WTC11 (cell line): ENCODE data around the gene VWA3A. TPM values are rescaled to one million over a fixed set of nuclear protein-coding genes. Genes with fewer than 3 reads are reported as not detected.

Experiments used
- ATAC-seq: fragments of 200-7000 bp; cut with Tn5 transposase; 2 replicates; pipeline ENCODE4 v1.10.0; 2021; ENCODE audit warnings: mild to moderate bottlenecking, moderate library complexity
- CTCF ChIA-PET: fragments of 300-600 bp; sonication (Branson Sonifier 250); formaldehyde crosslinking; loops from one replicate; lab custom pipeline; 2021; ENCODE audit warnings: antibody characterized with exemption; lab: Charles Lee
- POLR2A ChIA-PET: fragments of 350-600 bp; sonication (Branson Sonifier 250); formaldehyde crosslinking; loops from one replicate; lab custom pipeline; 2021; ENCODE audit warnings: antibody characterized with exemption; lab: Charles Lee
- DNase-seq: peaks from one replicate; pipeline ENCODE4 v3.0.0; 2021; ENCODE audit warnings: low spot score
- H3K27ac Mint-ChIP-seq: 2 replicates; pipeline ENCODE4 v1.8.0; 2021; ENCODE audit warnings: mixed read lengths
- H3K27me3 Mint-ChIP-seq: 2 replicates; pipeline ENCODE4 v1.8.0; 2021; ENCODE audit warnings: low read depth, mild to moderate bottlenecking, moderate library complexity, mixed read lengths
- H3K36me3 Mint-ChIP-seq: 2 replicates; pipeline ENCODE4 v1.8.0; 2021; ENCODE audit warnings: mixed read lengths
- H3K4me1 Mint-ChIP-seq: 2 replicates; pipeline ENCODE4 v1.8.0; 2022; ENCODE audit warnings: mixed read lengths
- H3K4me3 Mint-ChIP-seq: 2 replicates; pipeline ENCODE4 v1.8.0; 2021; ENCODE audit warnings: mild to moderate bottlenecking, moderate library complexity, mixed read lengths
- H3K9me3 Mint-ChIP-seq: 2 replicates; pipeline ENCODE4 v1.8.0; 2021; ENCODE audit warnings: mixed read lengths
- GTF2I ChIP-seq: fragments of 250-450 bp; sonication (Bioruptor Pico); conservative IDR thresholded peaks from 2 replicates; pipeline ENCODE4 v1.4.0; 2021; ENCODE audit warnings: mild to moderate bottlenecking
- HMGA2 ChIP-seq: fragments of 250-450 bp; sonication (Bioruptor Pico); IDR thresholded peaks from 2 replicates; pipeline ENCODE4 v1.4.0; 2021; ENCODE audit warnings: mild to moderate bottlenecking, moderate library complexity
- KAT7 ChIP-seq: sonication (generic); formaldehyde crosslinking; IDR thresholded peaks from 2 replicates; pipeline ENCODE4 v1.8.1; 2023; ENCODE audit warnings: missing genetic modification reagents, mild to moderate bottlenecking, borderline replicate concordance
- MYBL2 ChIP-seq: sonication (generic); formaldehyde crosslinking; IDR thresholded peaks from 2 replicates; pipeline ENCODE4 v1.8.1; 2023; ENCODE audit warnings: mild to moderate bottlenecking, moderate library complexity, missing genetic modification reagents
- NR1H2 ChIP-seq: sonication (generic); formaldehyde crosslinking; IDR thresholded peaks from 2 replicates; pipeline ENCODE4 v1.9.0; 2021; ENCODE audit warnings: mild to moderate bottlenecking, moderate library complexity, missing genetic modification reagents
- SMAD3 ChIP-seq: sonication (generic); formaldehyde crosslinking; IDR thresholded peaks from 2 replicates; pipeline ENCODE4 v1.8.0; 2022; ENCODE audit warnings: missing genetic modification reagents, mild to moderate bottlenecking, borderline replicate concordance
- SMAD4 ChIP-seq: sonication (generic); formaldehyde crosslinking; IDR thresholded peaks from 2 replicates; pipeline ENCODE4 v1.8.0; 2022; ENCODE audit warnings: mild to moderate bottlenecking, missing genetic modification reagents
- total RNA-seq: library from RNA; stranded (reverse); gene quantifications from 3 replicates; pipeline ENCODE4 v1.2.3, GENCODE V29; 2021
- TF ChIP-seq, protein P1 (sequence below): fragments of 250-450 bp; sonication (Bioruptor Pico); IDR thresholded peaks from 2 replicates; pipeline ENCODE4 v2.1.2; 2022; ENCODE audit warnings: mild to moderate bottlenecking, moderate library complexity
- TF ChIP-seq, protein P2 (sequence below): sonication (generic); formaldehyde crosslinking; IDR thresholded peaks from 2 replicates; pipeline ENCODE4 v1.8.0; 2022; ENCODE audit warnings: mild to moderate bottlenecking, missing genetic modification reagents
- TF ChIP-seq, protein P3 (sequence below): sonication (generic); formaldehyde crosslinking; IDR thresholded peaks from 2 replicates; pipeline ENCODE4 v1.8.1; 2023; ENCODE audit warnings: mild to moderate bottlenecking, missing genetic modification reagents
- TF ChIP-seq, protein P4 (sequence below): sonication (generic); formaldehyde crosslinking; IDR thresholded peaks from 2 replicates; pipeline ENCODE4 v1.8.1; 2022; ENCODE audit warnings: low read depth, missing genetic modification reagents, borderline replicate concordance
- TF ChIP-seq, protein P5 (sequence below): fragments of 250-450 bp; sonication (Bioruptor Pico); IDR thresholded peaks from 2 replicates; pipeline ENCODE4 v1.9.0; 2021; ENCODE audit warnings: mild to moderate bottlenecking
- TF ChIP-seq, protein P6 (sequence below): sonication (generic); formaldehyde crosslinking; IDR thresholded peaks from 2 replicates; pipeline ENCODE4 v1.8.1; 2022; ENCODE audit warnings: mild to moderate bottlenecking, moderate library complexity, missing genetic modification reagents

VWA3A gene
- total RNA-seq, 1 experiment from 2014 or later: 0.11 TPM

DNA sequence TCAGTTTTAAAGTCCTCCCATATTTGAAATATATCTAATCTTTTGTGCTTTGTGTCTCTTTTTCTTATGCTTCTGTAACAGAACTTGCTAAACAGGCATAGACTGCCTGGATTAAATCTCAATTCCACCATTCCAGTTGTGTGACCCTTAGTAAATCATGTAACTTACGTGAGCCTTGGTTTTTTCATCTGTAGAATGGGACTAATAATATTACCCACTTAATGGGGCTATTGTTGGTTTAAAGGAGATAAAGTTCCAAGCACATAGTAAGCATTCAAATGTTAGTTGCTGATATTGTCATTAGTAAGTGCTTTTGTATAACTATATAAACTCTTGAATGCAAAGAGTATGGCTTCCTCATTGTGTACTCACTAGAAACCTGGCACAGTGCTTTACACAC lies 5.9 kb upstream of the VWA3A start:
- ATAC-seq: no peak
- Mint-ChIP-seq H3K4me3 (no peak overlapping the region), H3K9me3 (no peaks in the 10 kb centered on the region), H3K27me3 (no peaks in the 10 kb centered on the region), H3K27ac (no peak overlapping the region), H3K4me1 (no peaks in the 10 kb centered on the region), H3K36me3 (no peaks in the 10 kb centered on the region)
- ChIA-PET POLR2A (no interaction called here), CTCF (interaction anchor here (1.0 kb wide), 1 partner anchor 9 kb away, joined by 6 read pairs; no protein-coding TSS in a partner anchor)
- DNase-seq: no peak
- TF ChIP-seq, protein P1, sequence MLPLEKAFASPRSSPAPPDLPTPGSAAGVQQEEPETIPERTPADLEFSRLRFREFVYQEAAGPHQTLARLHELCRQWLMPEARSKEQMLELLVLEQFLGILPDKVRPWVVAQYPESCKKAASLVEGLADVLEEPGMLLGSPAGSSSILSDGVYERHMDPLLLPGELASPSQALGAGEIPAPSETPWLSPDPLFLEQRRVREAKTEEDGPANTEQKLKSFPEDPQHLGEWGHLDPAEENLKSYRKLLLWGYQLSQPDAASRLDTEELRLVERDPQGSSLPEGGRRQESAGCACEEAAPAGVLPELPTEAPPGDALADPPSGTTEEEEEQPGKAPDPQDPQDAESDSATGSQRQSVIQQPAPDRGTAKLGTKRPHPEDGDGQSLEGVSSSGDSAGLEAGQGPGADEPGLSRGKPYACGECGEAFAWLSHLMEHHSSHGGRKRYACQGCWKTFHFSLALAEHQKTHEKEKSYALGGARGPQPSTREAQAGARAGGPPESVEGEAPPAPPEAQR (CRISPR knock-in tag): no peak
- TF ChIP-seq KAT7 (CRISPR knock-in tag): no peak
- TF ChIP-seq SMAD4: no peak
- TF ChIP-seq, protein P2, sequence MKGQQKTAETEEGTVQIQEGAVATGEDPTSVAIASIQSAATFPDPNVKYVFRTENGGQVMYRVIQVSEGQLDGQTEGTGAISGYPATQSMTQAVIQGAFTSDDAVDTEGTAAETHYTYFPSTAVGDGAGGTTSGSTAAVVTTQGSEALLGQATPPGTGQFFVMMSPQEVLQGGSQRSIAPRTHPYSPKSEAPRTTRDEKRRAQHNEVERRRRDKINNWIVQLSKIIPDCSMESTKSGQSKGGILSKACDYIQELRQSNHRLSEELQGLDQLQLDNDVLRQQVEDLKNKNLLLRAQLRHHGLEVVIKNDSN (CRISPR knock-in tag): no peak
- TF ChIP-seq MYBL2 (CRISPR knock-in tag): no peak
- TF ChIP-seq, protein P3, sequence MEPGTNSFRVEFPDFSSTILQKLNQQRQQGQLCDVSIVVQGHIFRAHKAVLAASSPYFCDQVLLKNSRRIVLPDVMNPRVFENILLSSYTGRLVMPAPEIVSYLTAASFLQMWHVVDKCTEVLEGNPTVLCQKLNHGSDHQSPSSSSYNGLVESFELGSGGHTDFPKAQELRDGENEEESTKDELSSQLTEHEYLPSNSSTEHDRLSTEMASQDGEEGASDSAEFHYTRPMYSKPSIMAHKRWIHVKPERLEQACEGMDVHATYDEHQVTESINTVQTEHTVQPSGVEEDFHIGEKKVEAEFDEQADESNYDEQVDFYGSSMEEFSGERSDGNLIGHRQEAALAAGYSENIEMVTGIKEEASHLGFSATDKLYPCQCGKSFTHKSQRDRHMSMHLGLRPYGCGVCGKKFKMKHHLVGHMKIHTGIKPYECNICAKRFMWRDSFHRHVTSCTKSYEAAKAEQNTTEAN (CRISPR knock-in tag): no peak
- no peak for TF ChIP-seq NR1H2 (CRISPR knock-in tag)
- TF ChIP-seq GTF2I (CRISPR knock-in tag): no peak
- no peak for TF ChIP-seq HMGA2 (CRISPR knock-in tag)

DNA sequence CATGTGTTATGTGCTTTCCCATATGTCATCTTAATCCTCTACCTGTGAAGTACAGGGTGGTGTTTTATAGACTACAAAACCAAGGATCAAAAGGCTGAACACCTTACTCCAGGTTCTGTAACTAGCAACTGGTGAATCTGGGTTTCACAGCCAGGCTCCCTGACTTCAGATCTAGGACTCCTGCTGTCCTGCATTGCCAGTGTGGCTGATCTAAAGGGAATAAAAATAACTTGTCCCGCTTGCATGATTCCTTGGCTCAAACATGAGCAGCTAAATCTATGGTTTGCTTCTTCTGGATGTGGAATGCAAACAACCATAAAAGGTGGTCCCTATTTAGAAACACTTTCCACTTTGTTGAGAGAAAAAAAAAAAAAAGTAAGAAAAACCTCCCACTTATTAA lies 3.7 kb upstream of the VWA3A start:
- DNase-seq (no peak), ATAC-seq (no peak)
- TF ChIP-seq, protein P4, sequence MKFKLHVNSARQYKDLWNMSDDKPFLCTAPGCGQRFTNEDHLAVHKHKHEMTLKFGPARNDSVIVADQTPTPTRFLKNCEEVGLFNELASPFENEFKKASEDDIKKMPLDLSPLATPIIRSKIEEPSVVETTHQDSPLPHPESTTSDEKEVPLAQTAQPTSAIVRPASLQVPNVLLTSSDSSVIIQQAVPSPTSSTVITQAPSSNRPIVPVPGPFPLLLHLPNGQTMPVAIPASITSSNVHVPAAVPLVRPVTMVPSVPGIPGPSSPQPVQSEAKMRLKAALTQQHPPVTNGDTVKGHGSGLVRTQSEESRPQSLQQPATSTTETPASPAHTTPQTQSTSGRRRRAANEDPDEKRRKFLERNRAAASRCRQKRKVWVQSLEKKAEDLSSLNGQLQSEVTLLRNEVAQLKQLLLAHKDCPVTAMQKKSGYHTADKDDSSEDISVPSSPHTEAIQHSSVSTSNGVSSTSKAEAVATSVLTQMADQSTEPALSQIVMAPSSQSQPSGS (CRISPR knock-in tag): no peak
- TF ChIP-seq, protein P5, sequence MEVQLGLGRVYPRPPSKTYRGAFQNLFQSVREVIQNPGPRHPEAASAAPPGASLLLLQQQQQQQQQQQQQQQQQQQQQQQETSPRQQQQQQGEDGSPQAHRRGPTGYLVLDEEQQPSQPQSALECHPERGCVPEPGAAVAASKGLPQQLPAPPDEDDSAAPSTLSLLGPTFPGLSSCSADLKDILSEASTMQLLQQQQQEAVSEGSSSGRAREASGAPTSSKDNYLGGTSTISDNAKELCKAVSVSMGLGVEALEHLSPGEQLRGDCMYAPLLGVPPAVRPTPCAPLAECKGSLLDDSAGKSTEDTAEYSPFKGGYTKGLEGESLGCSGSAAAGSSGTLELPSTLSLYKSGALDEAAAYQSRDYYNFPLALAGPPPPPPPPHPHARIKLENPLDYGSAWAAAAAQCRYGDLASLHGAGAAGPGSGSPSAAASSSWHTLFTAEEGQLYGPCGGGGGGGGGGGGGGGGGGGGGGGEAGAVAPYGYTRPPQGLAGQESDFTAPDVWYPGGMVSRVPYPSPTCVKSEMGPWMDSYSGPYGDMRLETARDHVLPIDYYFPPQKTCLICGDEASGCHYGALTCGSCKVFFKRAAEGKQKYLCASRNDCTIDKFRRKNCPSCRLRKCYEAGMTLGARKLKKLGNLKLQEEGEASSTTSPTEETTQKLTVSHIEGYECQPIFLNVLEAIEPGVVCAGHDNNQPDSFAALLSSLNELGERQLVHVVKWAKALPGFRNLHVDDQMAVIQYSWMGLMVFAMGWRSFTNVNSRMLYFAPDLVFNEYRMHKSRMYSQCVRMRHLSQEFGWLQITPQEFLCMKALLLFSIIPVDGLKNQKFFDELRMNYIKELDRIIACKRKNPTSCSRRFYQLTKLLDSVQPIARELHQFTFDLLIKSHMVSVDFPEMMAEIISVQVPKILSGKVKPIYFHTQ (CRISPR knock-in tag): no peak
- no peak for TF ChIP-seq SMAD3 (CRISPR knock-in tag)
- no peaks in the 10 kb centered on the region for H3K9me3 Mint-ChIP-seq
- no peak overlapping the region for H3K4me3 Mint-ChIP-seq
- no peak overlapping the region for H3K27ac Mint-ChIP-seq
- peaks cover 10% of the 10 kb centered on the region for H3K4me1 Mint-ChIP-seq
- no peaks in the 10 kb centered on the region for H3K36me3 Mint-ChIP-seq
- H3K27me3 Mint-ChIP-seq: no peaks in the 10 kb centered on the region
- ChIA-PET CTCF (interaction anchor here (0.7 to 3.7 kb wide), 6 partner anchors 8 to 100 kb away, joined by 3 to 42 read pairs (median 6); no protein-coding TSS in a partner anchor), POLR2A (no interaction called here)

DNA sequence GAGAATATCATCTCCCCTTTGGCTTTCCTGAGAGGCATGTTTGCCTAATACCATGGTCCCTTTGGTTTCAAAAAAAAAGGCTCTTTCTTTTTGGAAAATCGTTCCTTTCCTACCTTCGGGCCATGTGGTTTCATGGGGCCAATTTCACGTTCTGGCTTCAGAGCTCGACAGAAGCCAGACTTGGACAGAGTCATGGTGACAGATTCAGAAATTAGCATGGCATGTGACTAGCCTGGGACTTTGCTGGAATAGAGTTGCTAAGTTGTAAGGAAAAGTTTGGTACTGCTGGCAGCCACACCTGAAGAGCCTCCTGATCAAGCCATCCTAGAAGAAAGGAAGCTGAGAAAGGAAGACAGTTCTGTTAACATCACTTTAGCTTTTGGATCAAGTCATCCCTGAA lies 2.4 kb upstream of the VWA3A start:
- no peaks in the 10 kb centered on the region; the same call in 1 of the 2 replicates for H3K27me3 Mint-ChIP-seq
- H3K4me3 Mint-ChIP-seq: no peak overlapping the region
- H3K9me3 Mint-ChIP-seq: no peaks in the 10 kb centered on the region
- DNase-seq: no peak
- POLR2A ChIA-PET: no interaction called here
- H3K27ac Mint-ChIP-seq: 0 out of 2 replicates have a peak overlapping the region, but pooled peaks have one; percentile 26
- H3K36me3 Mint-ChIP-seq: no peaks in the 10 kb centered on the region
- peaks cover 10% of the 10 kb centered on the region for H3K4me1 Mint-ChIP-seq
- CTCF ChIA-PET: interaction anchor here (0.7 to 3.7 kb wide), 10 partner anchors 9 to 99 kb away, joined by 3 to 42 read pairs (median 4); no protein-coding TSS in a partner anchor
- ATAC-seq: no peak
- TF ChIP-seq, protein P6, sequence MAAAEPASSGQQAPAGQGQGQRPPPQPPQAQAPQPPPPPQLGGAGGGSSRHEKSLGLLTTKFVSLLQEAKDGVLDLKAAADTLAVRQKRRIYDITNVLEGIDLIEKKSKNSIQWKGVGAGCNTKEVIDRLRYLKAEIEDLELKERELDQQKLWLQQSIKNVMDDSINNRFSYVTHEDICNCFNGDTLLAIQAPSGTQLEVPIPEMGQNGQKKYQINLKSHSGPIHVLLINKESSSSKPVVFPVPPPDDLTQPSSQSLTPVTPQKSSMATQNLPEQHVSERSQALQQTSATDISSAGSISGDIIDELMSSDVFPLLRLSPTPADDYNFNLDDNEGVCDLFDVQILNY (CRISPR knock-in tag): no peak
